IPS DF 6.9 (cell line): ENCODE results near the gene FGF11.
"Not testable (repeated sequence)": the region's sequence is repeated elsewhere in the genome, so short reads cannot be mapped to it uniquely, and the experiment has no call there.

Experiments used
- DNase-seq: peaks from one replicate; pipeline ENCODE4 v3.0.0-alpha.2; 2013; ENCODE audit warnings: low read depth, low spot score
- H3K27ac ChIP-seq: one replicate; pipeline ENCODE4 v1.5.1; 2013; ENCODE audit warnings: low read length, control low read depth
- H3K27me3 ChIP-seq: 2 replicates; pipeline ENCODE4 v1.6.1; 2013; ENCODE audit warnings: mild to moderate bottlenecking, low read length; ENCODE audit not compliant: control insufficient read depth, insufficient read depth
- H3K36me3 ChIP-seq: 2 replicates; pipeline ENCODE4 v1.6.1; 2013; ENCODE audit warnings: low read length; ENCODE audit not compliant: control insufficient read depth, insufficient read depth
- H3K4me1 ChIP-seq: 2 replicates; pipeline ENCODE4 v1.6.1; 2013; ENCODE audit warnings: low read length; ENCODE audit not compliant: control insufficient read depth, insufficient read depth
- H3K4me3 ChIP-seq: 2 replicates; pipeline ENCODE4 v1.5.1; 2013; ENCODE audit warnings: mild to moderate bottlenecking, low read length
- H3K9me3 ChIP-seq: 2 replicates; pipeline ENCODE4 v1.6.1; 2013; ENCODE audit warnings: low read length, inconsistent platforms; ENCODE audit not compliant: control insufficient read depth, insufficient read depth
- WGBS: extraction: QIAGEN DNeasy Blood & Tissue Kit; methylation state at CpG from one replicate; pipeline ENCODE4 v1.1.7; 2013; ENCODE audit warnings: mixed read lengths, missing lambda C conversion rate; ENCODE audit not compliant: insufficient read length, insufficient coverage; 5-methylcytosine and 5-hydroxymethylcytosine counted together

Gene FGF11

GRCh38 chr17:7481275-7481674, 42.0 kb downstream of the FGF11 start, which contains the start of gene SLC35G6:
SLC35G6 (plus strand) TSS chr17:7481446; CDS start chr17:7481517, 71 bp downstream.
- not testable (repeated sequence) for DNase-seq, H3K27ac ChIP-seq, H3K9me3 ChIP-seq, H3K27me3 ChIP-seq, H3K36me3 ChIP-seq, H3K4me1 ChIP-seq, H3K4me3 ChIP-seq
- no CpG with 5 or more reads among the region's 4 CpGs for WGBS

GRCh38 chr17:7481842-7482741, 42.8 kb downstream of the FGF11 start:
- not testable (repeated sequence) for H3K27ac ChIP-seq, H3K27me3 ChIP-seq, H3K9me3 ChIP-seq, H3K36me3 ChIP-seq, DNase-seq, H3K4me1 ChIP-seq, H3K4me3 ChIP-seq
- no CpG with 5 or more reads among the region's 31 CpGs for WGBS

GRCh38 chr17:7482742-7483088, 43.4 kb downstream of the FGF11 start:
- H3K9me3 ChIP-seq, DNase-seq, H3K4me1 ChIP-seq, H3K27me3 ChIP-seq, H3K36me3 ChIP-seq, H3K27ac ChIP-seq, H3K4me3 ChIP-seq: not testable (repeated sequence)
- no CpG with 5 or more reads among the region's 6 CpGs for WGBS

- Histone ChIP-seq H3K36me3 (no peaks in the 10 kb centered on the region), H3K4me3 (peak overlapping the region; percentile 37; the same call in 1 of the 2 replicates), H3K9me3 (no peaks in the 10 kb centered on the region), H3K4me1 (0 out of 2 replicates have a peak, but pooled peaks cover 3% of the 10 kb centered on the region), H3K27me3 (no peaks in the 10 kb centered on the region), H3K27ac (no peak overlapping the region)
- WGBS: no CpG with 5 or more reads among the region's 38 CpGs
- DNase-seq: peak; percentile 55
Measured at GRCh38 chr17:7483255-7484066, 44.1 kb downstream of the FGF11 start.

- H3K4me1 ChIP-seq: 0 out of 2 replicates have a peak, but pooled peaks cover 3% of the 10 kb centered on the region
- peak; percentile 85 for DNase-seq
- H3K9me3 ChIP-seq: no peaks in the 10 kb centered on the region
- H3K4me3 ChIP-seq: peak within 1 kb of the TSS; percentile 67
- WGBS: no CpG with 5 or more reads among the region's 64 CpGs
- H3K36me3 ChIP-seq: no peaks in the 10 kb centered on the region; the same call in 1 of the 2 replicates
- H3K27ac ChIP-seq: no peak within 1 kb of the TSS
- no peaks in the 10 kb centered on the region for H3K27me3 ChIP-seq
Measured at GRCh38 chr17:7484067-7484918, 45.0 kb downstream of the FGF11 start, which contains the start of gene POLR2A. POLR2A (plus strand) TSS chr17:7484366.

- WGBS: no CpG with 5 or more reads among the region's 19 CpGs
- Histone ChIP-seq H3K9me3 (no peaks in the 10 kb centered on the region), H3K36me3 (no peaks in the 10 kb centered on the region; the same call in 1 of the 2 replicates), H3K27me3 (no peaks in the 10 kb centered on the region), H3K4me1 (0 out of 2 replicates have a peak, but pooled peaks cover 2% of the 10 kb centered on the region), H3K27ac (no peak overlapping the region), H3K4me3 (peak overlapping the region; percentile 67)
- DNase-seq: no peak
Measured at GRCh38 chr17:7484919-7485377, 45.6 kb downstream of the FGF11 start.

- WGBS: no CpG with 5 or more reads among the region's 3 CpGs
- no peak overlapping the region for H3K4me3 ChIP-seq
- H3K36me3 ChIP-seq: no peaks in the 10 kb centered on the region; the same call in 1 of the 2 replicates
- H3K27ac ChIP-seq: no peak overlapping the region
- H3K27me3 ChIP-seq: no peaks in the 10 kb centered on the region
- DNase-seq: no peak
- H3K4me1 ChIP-seq: 0 out of 2 replicates have a peak, but pooled peaks cover 2% of the 10 kb centered on the region
- H3K9me3 ChIP-seq: no peaks in the 10 kb centered on the region
Measured at GRCh38 chr17:7486181-7486580, 46.9 kb downstream of the FGF11 start.

GRCh38 chr17:7490144-7490543, 50.8 kb downstream of the FGF11 start:
- WGBS: 100% methylated on average over 2 of the region's 8 CpGs
- H3K4me1 ChIP-seq: 0 out of 2 replicates have a peak, but pooled peaks cover 2% of the 10 kb centered on the region
- no peak for DNase-seq
- no peaks in the 10 kb centered on the region; the same call in 1 of the 2 replicates for H3K36me3 ChIP-seq
- H3K27me3 ChIP-seq: no peaks in the 10 kb centered on the region
- H3K9me3 ChIP-seq: no peaks in the 10 kb centered on the region
- H3K4me3 ChIP-seq: no peak overlapping the region
- H3K27ac ChIP-seq: no peak overlapping the region

GRCh38 chr17:7491583-7491982, 52.3 kb downstream of the FGF11 start:
- Histone ChIP-seq H3K4me3 (no peak overlapping the region), H3K27me3 (no peaks in the 10 kb centered on the region), H3K36me3 (peaks cover 1% of the 10 kb centered on the region), H3K9me3 (no peaks in the 10 kb centered on the region), H3K27ac (no peak overlapping the region), H3K4me1 (no peaks in the 10 kb centered on the region)
- DNase-seq: no peak
- WGBS: no CpG with 5 or more reads among the region's 1 CpG
